ENCODE data around the gene UBASH3B.
"Not testable (repeated sequence)": the region's sequence is repeated elsewhere in the genome, so short reads cannot be mapped to it uniquely, and the experiment has no call there.

UBASH3B gene

GRCh38 chr11:122655527-122656072, at the start of gene UBASH3B:
TSS of gene UBASH3B (plus strand) at chr11:122655722. CDS start at chr11:122656050, 328 bp downstream.
- peak; percentile 93 for DNase-seq

GRCh38 chr11:122607162-122607561, 48.4 kb upstream of the UBASH3B start:
- DNase-seq, result not testable (repeated sequence)

GRCh38 chr11:122612123-122612824, 43.2 kb upstream of the UBASH3B start:
- DNase-seq, result no peak

GRCh38 chr11:122616718-122617117, 38.8 kb upstream of the UBASH3B start:
- no peak for DNase-seq

GRCh38 chr11:122617297-122617696, 38.2 kb upstream of the UBASH3B start:
- DNase-seq, result no peak

- no peak for DNase-seq
Measured at GRCh38 chr11:122617926-122618325, 37.6 kb upstream of the UBASH3B start.

GRCh38 chr11:122618927-122619326, 36.6 kb upstream of the UBASH3B start:
- no peak for DNase-seq

GRCh38 chr11:122619757-122620156, 35.8 kb upstream of the UBASH3B start:
- no peak for DNase-seq

- DNase-seq, result not testable (repeated sequence)
Measured at GRCh38 chr11:122625501-122625900, 30.0 kb upstream of the UBASH3B start.

GRCh38 chr11:122625976-122626665, 29.4 kb upstream of the UBASH3B start:
- DNase-seq, result no peak

GRCh38 chr11:122627745-122628144, 27.8 kb upstream of the UBASH3B start:
- DNase-seq, result no peak

GRCh38 chr11:122628810-122629555, 26.5 kb upstream of the UBASH3B start:
- peak; percentile 78 for DNase-seq

- DNase-seq, result no peak
Measured at GRCh38 chr11:122632181-122632824, 23.2 kb upstream of the UBASH3B start.

GRCh38 chr11:122633219-122633829, 22.2 kb upstream of the UBASH3B start:
- DNase-seq, result peak; percentile 75

GRCh38 chr11:122634501-122634900, 21.0 kb upstream of the UBASH3B start:
- DNase-seq, result peak; percentile 42

GRCh38 chr11:122637541-122637940, 18.0 kb upstream of the UBASH3B start:
- DNase-seq, result no peak

GRCh38 chr11:122642472-122642922, 13.0 kb upstream of the UBASH3B start:
- no peak for DNase-seq

GRCh38 chr11:122642971-122643370, 12.6 kb upstream of the UBASH3B start:
- DNase-seq, result no peak

- no peak for DNase-seq
Measured at GRCh38 chr11:122645847-122646246, 9.7 kb upstream of the UBASH3B start.

- DNase-seq, result no peak
Measured at GRCh38 chr11:122646549-122647340, 8.8 kb upstream of the UBASH3B start.

- DNase-seq, result no peak
Measured at GRCh38 chr11:122647736-122648275, 7.7 kb upstream of the UBASH3B start.
